Upper lobe of right lung (tissue), 1 donor: ENCODE results near the gene SOX13. TPM values are rescaled to one million over a fixed set of nuclear protein-coding genes. Genes with fewer than 3 reads are reported as not detected.

ENCODE experiments used
- ATAC-seq: fragments of 200-7000 bp; cut with Tn5 transposase; one replicate; pipeline ENCODE4 v1.9.1; 2020; ENCODE audit warnings: mild to moderate bottlenecking, moderate library complexity
- DNase-seq: peaks from one replicate; pipeline ENCODE4 v3.0.0-alpha.2; 2020
- H3K27ac ChIP-seq: fragments of 200-600 bp; one replicate; pipeline ENCODE4 v1.8.0; 2022
- H3K27me3 ChIP-seq: fragments of 200-600 bp; one replicate; pipeline ENCODE4 v1.8.0; 2022; ENCODE audit warnings: mild to moderate bottlenecking
- H3K36me3 ChIP-seq: fragments of 200-600 bp; one replicate; pipeline ENCODE4 v1.8.0; 2022
- H3K4me1 ChIP-seq: fragments of 200-600 bp; one replicate; pipeline ENCODE4 v1.8.0; 2022
- H3K4me3 ChIP-seq: fragments of 200-600 bp; one replicate; pipeline ENCODE4 v1.8.0; 2022; ENCODE audit warnings: mild to moderate bottlenecking
- H3K9me3 ChIP-seq: fragments of 200-600 bp; one replicate; pipeline ENCODE4 v1.8.0; 2022
- intact Hi-C: fragments of 100-400 bp; cut with DNase I; formaldehyde crosslinking; loops from one replicate; pipeline ENCODE4 v1.11.0; 2022
- total RNA-seq: library from RNA; stranded (reverse); fragmentation: NEBNext Ultra II Directional; extraction: Animal tissue kit (Norgen Biotek cat#: 25700); gene quantifications from one replicate; pipeline ENCODE4 v1.2.1, GENCODE V29; 2021
- TF ChIP-seq, protein P1 (sequence below): fragments of 200-600 bp; IDR thresholded peaks from one replicate; pipeline ENCODE4 v1.8.0; 2022; ENCODE audit warnings: antibody characterized with exemption
- donor health status: DM: no; HTN: yes; CAD: no; lungs with severe emphysema.

SOX13 gene
- total RNA-seq, 1 donor from 2014 or later, result 76.3 TPM

DNA sequence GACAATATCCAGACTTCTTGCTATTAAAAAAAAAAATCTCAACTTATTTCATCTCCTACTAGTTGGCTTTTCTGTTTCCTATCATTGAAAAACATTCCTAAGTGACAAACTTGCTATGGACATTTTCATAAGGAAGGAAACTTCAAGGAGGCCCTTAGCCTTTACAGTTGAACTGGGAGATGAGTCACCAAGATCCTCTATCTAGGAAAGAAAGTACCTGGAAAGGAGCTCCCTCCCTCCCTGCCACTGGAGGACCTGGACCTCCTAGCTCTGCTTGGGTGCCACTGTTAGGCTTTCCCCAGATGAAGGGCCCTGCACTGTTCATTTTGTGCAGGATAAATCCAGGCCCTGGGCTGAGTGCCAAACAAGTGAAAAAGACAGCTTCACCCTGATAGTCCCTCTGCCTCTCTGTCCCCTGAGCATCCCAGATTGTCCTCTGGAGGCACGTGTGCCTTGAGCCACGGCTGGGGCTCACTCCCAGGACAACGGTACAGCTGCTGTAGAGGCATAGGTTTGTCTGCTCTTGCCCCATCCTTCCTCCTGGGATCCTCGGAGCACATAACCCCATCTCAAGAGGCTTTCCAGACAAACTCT, 40.2 kb upstream of the SOX13 start:
- intact Hi-C loops, result no loop called here
- TF ChIP-seq, protein P1, sequence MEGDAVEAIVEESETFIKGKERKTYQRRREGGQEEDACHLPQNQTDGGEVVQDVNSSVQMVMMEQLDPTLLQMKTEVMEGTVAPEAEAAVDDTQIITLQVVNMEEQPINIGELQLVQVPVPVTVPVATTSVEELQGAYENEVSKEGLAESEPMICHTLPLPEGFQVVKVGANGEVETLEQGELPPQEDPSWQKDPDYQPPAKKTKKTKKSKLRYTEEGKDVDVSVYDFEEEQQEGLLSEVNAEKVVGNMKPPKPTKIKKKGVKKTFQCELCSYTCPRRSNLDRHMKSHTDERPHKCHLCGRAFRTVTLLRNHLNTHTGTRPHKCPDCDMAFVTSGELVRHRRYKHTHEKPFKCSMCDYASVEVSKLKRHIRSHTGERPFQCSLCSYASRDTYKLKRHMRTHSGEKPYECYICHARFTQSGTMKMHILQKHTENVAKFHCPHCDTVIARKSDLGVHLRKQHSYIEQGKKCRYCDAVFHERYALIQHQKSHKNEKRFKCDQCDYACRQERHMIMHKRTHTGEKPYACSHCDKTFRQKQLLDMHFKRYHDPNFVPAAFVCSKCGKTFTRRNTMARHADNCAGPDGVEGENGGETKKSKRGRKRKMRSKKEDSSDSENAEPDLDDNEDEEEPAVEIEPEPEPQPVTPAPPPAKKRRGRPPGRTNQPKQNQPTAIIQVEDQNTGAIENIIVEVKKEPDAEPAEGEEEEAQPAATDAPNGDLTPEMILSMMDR, result no peak
- Histone ChIP-seq H3K9me3 (no peaks in the 10 kb centered on the region), H3K27ac (no peak overlapping the region), H3K27me3 (no peaks in the 10 kb centered on the region), H3K4me3 (no peak overlapping the region), H3K4me1 (no peaks in the 10 kb centered on the region), H3K36me3 (no peaks in the 10 kb centered on the region)
- peak; percentile 9 for DNase-seq
- ATAC-seq, result no peak

DNA sequence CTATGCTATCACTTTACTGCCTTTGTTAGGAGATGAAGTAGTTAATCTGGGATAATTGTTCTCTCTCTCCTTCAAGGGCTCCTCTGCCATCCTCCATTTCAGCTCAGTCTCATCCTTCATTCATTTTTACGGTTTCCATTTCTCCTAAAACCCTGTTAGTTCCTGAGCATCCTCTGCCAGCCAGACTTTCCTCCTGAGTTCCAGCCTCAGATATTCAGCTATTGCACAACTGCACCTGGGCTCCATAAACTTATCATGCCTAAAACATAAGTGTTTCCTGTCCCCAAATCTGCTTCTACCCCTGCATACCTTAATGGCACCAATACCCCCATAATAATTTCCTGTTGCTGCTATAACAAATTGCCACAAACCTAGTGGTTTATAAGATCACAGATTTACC, 39.6 kb upstream of the SOX13 start:
- intact Hi-C loops, result no loop called here

DNA sequence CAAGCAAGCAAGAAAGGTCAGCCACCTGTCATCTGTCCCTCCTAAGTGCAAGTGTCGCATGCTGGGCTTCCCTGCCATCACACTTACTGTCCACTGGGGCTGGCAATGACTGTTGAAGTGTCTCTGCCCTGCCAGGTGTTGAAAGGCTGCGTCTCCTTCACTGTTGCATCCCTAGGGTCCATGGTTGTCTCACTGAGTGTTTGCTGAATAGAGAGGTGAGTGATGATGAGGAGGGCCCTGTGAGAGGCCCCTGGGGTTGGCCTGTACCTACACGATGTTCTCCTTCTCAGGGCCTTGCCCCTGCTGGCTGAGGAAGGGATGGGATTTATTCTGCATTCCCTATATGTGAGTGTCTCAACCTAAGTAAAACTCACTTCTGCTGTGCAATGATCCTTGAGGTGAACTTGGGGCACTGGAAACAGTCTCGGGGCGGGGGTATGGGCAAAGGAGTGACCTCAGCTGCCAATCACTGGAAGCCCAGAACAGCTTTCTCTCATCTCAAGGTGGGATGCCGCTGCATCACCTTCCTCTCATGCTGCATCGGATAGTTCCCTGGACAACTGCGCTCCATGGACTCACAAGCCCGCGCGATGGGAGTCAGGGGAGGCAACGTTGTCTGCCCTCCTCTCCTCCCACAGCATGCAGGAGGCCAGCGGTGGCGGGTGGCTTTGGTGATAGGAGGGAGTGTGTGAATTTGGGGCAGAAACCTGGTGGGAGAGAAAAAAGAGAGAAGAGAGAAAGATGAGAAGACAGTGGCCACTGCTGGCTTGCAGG, 35.8 kb upstream of the SOX13 start:
- intact Hi-C loops, result no loop called here
- H3K4me3 ChIP-seq, result no peak overlapping the region
- peak; percentile 51 for DNase-seq
- TF ChIP-seq, protein P1, result no peak
- no peaks in the 10 kb centered on the region for H3K27me3 ChIP-seq
- no peak overlapping the region for H3K27ac ChIP-seq
- ATAC-seq, result no peak
- no peaks in the 10 kb centered on the region for H3K36me3 ChIP-seq
- no peaks in the 10 kb centered on the region for H3K9me3 ChIP-seq
- H3K4me1 ChIP-seq, result no peaks in the 10 kb centered on the region

More for the DNA sequence above, 39.6 kb upstream of the SOX13 start:
- Histone ChIP-seq H3K4me3 (no peak overlapping the region), H3K4me1 (no peaks in the 10 kb centered on the region), H3K9me3 (no peaks in the 10 kb centered on the region), H3K36me3 (no peaks in the 10 kb centered on the region), H3K27me3 (no peaks in the 10 kb centered on the region), H3K27ac (no peak overlapping the region)
- no peak for ATAC-seq
- DNase-seq, result no peak
- TF ChIP-seq, protein P1, result no peak

DNA sequence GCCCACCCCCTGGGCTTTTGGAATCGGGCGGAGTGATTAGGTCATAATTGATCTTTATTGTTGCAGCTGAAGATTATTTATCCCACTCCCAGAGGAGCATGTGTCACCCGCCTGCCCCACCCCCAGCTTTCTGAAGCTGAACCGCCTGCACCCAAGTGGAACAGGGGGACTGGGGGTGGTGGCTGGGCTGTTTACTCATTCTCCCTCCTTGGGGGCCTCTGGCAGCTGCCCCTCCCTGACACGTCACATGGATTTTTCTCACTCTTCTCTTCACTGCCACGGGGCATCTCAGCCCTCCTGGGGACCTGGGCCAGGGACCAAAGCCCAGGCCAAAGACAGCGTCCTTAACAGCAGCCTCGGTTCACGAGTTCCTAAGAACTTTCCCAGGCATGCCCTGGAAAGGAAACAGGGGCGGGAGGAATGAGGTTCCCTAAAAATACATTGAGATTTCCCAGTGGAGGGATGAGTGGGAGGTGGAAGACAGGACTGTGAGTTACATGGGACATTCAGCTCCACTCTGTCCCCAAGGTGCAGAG, 31.6 kb upstream of the SOX13 start:
- H3K27ac ChIP-seq, result peak overlapping the region; percentile 20
- H3K9me3 ChIP-seq, result no peaks in the 10 kb centered on the region
- ATAC-seq (no peak), DNase-seq (peak; percentile 48)
- TF ChIP-seq, protein P1, result no peak
- no peaks in the 10 kb centered on the region for H3K4me1 ChIP-seq
- intact Hi-C loops, result no loop called here
- no peaks in the 10 kb centered on the region for H3K27me3 ChIP-seq
- H3K36me3 ChIP-seq, result no peaks in the 10 kb centered on the region
- H3K4me3 ChIP-seq, result no peak overlapping the region

DNA sequence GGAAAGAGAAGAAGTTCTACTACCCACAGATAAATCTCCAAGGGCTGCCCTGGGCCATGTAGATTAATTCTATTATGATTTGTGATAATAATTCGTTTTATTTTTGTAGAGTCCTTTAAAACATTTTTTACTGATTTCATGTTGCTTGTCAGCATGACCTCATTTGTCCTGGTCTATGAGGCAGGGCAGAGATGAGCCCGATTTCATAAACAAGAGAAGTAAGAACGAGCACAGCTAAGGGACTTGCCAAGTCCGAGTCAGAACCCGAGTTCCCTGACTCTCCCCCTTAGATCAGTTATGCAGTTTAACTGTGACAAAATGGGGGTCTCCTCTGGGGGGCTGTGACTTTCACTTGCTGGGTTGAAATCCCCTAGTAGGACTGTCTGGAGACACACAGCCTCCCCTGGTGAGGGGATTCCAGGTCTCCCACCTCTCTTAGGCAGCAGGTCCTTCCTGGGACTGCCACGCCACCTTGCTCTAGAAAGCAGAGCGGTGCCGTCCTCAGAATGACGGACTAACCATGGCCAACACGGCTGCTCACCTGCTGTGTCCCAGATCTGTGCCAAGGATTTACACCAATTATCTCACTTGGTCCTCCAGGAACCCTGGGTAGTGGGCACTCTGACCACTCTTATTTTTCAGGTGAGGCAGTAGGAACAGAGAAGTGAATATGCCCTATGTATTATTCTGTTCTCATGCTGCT, 31.0 kb upstream of the SOX13 start:
- no peaks in the 10 kb centered on the region for H3K27me3 ChIP-seq
- ATAC-seq, result no peak
- TF ChIP-seq, protein P1, result no peak
- H3K4me3 ChIP-seq, result no peak overlapping the region
- no peaks in the 10 kb centered on the region for H3K9me3 ChIP-seq
- H3K27ac ChIP-seq, result peak overlapping the region; percentile 20
- DNase-seq, result peak; percentile 48
- no peaks in the 10 kb centered on the region for H3K4me1 ChIP-seq
- H3K36me3 ChIP-seq, result no peaks in the 10 kb centered on the region
- intact Hi-C loops, result no loop called here
